IMR-90 (cell line): ENCODE data around the gene COL4A1.

Experiments used
- CEBPB ChIP-seq: IDR thresholded peaks from 2 replicates; pipeline ENCODE4 v1.6.1; 2012; ENCODE audit warnings: low read depth, low read length, improper control_type of control experiment
- MXI1 ChIP-seq: IDR thresholded peaks from 2 replicates; pipeline ENCODE4 v1.6.1; 2012; ENCODE audit warnings: low read depth, mild to moderate bottlenecking, low read length, moderate library complexity, borderline replicate concordance
- POLR2A ChIP-seq: IDR thresholded peaks from 2 replicates; pipeline ENCODE4 v1.6.1; 2012; ENCODE audit warnings: mild to moderate bottlenecking, low read depth, low read length
- RCOR1 ChIP-seq: IDR thresholded peaks from 2 replicates; pipeline ENCODE4 v1.6.1; 2012; ENCODE audit warnings: mild to moderate bottlenecking, low read length, improper control_type of control experiment; ENCODE audit not compliant: insufficient replicate concordance
- RFX5 ChIP-seq: IDR thresholded peaks from 2 replicates; pipeline ENCODE4 v1.8.0; 2012; ENCODE audit warnings: low read depth, mild to moderate bottlenecking, low read length, moderate library complexity
- SMC3 ChIP-seq: fragments of 150-350 bp; IDR thresholded peaks from 2 replicates; pipeline ENCODE4 v1.6.1; 2016; ENCODE audit warnings: low read depth, mild to moderate bottlenecking, antibody characterized with exemption, low read length, moderate library complexity
- TF ChIP-seq, protein P1 (sequence below): conservative IDR thresholded peaks from 2 replicates; pipeline ENCODE4 v1.5.1; 2012; ENCODE audit warnings: mild to moderate bottlenecking, low read depth, low read length, improper control_type of control experiment
- TF ChIP-seq, protein P2 (sequence below): fragments of 150-350 bp; IDR thresholded peaks from 2 replicates; pipeline ENCODE4 v1.6.1; 2017; ENCODE audit warnings: mild to moderate bottlenecking, antibody characterized with exemption, low read length, low read depth

DNA sequence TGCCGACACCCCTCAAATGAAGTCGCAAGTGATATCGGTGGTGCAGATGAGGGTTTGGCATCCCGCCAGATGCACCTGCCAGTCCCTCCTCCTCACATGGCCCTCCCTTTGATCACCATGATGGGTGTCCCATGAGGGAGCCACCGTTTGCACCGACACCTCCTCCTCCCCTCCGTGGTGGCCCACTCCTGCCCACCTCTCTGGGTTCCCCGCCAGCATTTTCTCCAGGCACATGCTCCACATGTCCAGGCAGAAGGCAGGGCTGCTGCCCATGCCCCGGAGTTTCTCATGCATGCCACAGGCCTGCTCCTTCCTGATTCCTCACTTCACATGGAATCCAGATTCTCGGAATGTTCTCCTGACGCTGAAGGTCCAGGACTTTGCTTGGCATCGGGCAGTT is 49.4 kb upstream of the COL4A1 start:
- TF ChIP-seq, protein P1, sequence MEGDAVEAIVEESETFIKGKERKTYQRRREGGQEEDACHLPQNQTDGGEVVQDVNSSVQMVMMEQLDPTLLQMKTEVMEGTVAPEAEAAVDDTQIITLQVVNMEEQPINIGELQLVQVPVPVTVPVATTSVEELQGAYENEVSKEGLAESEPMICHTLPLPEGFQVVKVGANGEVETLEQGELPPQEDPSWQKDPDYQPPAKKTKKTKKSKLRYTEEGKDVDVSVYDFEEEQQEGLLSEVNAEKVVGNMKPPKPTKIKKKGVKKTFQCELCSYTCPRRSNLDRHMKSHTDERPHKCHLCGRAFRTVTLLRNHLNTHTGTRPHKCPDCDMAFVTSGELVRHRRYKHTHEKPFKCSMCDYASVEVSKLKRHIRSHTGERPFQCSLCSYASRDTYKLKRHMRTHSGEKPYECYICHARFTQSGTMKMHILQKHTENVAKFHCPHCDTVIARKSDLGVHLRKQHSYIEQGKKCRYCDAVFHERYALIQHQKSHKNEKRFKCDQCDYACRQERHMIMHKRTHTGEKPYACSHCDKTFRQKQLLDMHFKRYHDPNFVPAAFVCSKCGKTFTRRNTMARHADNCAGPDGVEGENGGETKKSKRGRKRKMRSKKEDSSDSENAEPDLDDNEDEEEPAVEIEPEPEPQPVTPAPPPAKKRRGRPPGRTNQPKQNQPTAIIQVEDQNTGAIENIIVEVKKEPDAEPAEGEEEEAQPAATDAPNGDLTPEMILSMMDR, result no peak
- no peak for TF ChIP-seq SMC3
- TF ChIP-seq MXI1, result no peak
- TF ChIP-seq, protein P2, sequence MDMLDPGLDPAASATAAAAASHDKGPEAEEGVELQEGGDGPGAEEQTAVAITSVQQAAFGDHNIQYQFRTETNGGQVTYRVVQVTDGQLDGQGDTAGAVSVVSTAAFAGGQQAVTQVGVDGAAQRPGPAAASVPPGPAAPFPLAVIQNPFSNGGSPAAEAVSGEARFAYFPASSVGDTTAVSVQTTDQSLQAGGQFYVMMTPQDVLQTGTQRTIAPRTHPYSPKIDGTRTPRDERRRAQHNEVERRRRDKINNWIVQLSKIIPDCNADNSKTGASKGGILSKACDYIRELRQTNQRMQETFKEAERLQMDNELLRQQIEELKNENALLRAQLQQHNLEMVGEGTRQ, result no peak
- TF ChIP-seq RCOR1, result no peak
- TF ChIP-seq POLR2A, result no peak
- TF ChIP-seq CEBPB, result no peak
- no peak for TF ChIP-seq RFX5
